Tibial artery (tissue), 4 donors: ENCODE data around the gene CLEC19A.

Experiments
- DNase-seq, 2 donors: peaks; one replicate each; pipeline ENCODE4 v3.0.0-alpha.2; 2019
- H3K27ac ChIP-seq, 2 donors: fragments of 200-600 bp; sonication (generic) in 1 of 2; 1 replicate in 1 of 2; 2 replicates in 1 of 2; pipeline ENCODE4 v1.5.1; 2018 to 2019; ENCODE audit warnings: mild to moderate bottlenecking in 1 of 2
- H3K27me3 ChIP-seq, 2 donors: fragments of 200-600 bp; sonication (generic) in 1 of 2; one replicate each; pipeline versions ENCODE4 v1.5.1 to v1.6.0; 2016 to 2019
- H3K36me3 ChIP-seq, 3 donors: fragments of 200-600 bp; sonication (generic) in 2 of 3; one replicate each; pipeline ENCODE4 v1.5.1; 2016 to 2019; ENCODE audit warnings: mild to moderate bottlenecking in 2 of 3
- H3K4me1 ChIP-seq, 4 donors: fragments of 200-600 bp; sonication (generic) in 2 of 4; 1 replicate in 3 of 4; 2 replicates in 1 of 4; pipeline ENCODE4 v1.5.1; 2016 to 2019
- H3K4me3 ChIP-seq, 2 donors: fragments of 200-600 bp; sonication (generic) in 1 of 2; 1 replicate in 1 of 2; 2 replicates in 1 of 2; pipeline ENCODE4 v1.5.1; 2018 to 2019; ENCODE audit warnings: mild to moderate bottlenecking in 2 of 2
- H3K9me3 ChIP-seq, 3 donors: fragments of 200-600 bp; sonication (generic) in 1 of 3; one replicate each; pipeline ENCODE4 v1.5.1; 2016 to 2019
- intact Hi-C: fragments of 100-400 bp; cut with DNase I; formaldehyde crosslinking; loops from one replicate; pipeline ENCODE4 v1.15.0; 2023; ENCODE audit warnings: low total_unique reads
- TF ChIP-seq, protein P1 (sequence below), 2 experiments: fragments of 200-600 bp in 1 of 2; fragments of 450-650 bp in 1 of 2; IDR thresholded peaks; one replicate each; pipeline ENCODE4 v1.5.1; 2017 to 2019; ENCODE audit warnings: antibody characterized with exemption in 2 of 2, mild to moderate bottlenecking in 1 of 2, moderate library complexity in 1 of 2

Gene CLEC19A

DNA sequence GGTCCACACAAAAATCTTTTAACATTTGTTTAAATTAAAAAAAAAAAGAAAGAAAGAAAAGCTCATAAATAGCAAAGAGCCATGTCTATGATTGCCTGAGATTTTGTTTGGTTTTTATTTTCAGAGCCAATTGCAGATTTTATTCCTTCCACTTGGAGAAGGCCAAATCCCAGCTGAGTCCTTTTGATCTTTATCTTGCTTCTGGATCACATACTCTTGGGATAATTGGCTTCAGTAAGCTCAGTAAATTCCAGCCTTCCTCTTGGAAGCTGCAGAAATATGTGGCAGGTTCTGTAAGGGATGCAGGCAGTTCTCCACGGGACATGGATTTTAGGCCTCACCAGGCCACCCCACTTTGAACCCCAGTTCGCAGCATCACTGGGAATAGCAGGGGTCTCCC is 68.8 kb downstream of the CLEC19A start:
- Histone ChIP-seq H3K27me3 (no peaks in the 10 kb centered on the region), H3K36me3 (no peaks in the 10 kb centered on the region), H3K9me3 (no peaks in the 10 kb centered on the region), H3K4me1 (no peaks in the 10 kb centered on the region), H3K4me3 (no peak overlapping the region), H3K27ac (no peak overlapping the region)
- TF ChIP-seq, protein P1, sequence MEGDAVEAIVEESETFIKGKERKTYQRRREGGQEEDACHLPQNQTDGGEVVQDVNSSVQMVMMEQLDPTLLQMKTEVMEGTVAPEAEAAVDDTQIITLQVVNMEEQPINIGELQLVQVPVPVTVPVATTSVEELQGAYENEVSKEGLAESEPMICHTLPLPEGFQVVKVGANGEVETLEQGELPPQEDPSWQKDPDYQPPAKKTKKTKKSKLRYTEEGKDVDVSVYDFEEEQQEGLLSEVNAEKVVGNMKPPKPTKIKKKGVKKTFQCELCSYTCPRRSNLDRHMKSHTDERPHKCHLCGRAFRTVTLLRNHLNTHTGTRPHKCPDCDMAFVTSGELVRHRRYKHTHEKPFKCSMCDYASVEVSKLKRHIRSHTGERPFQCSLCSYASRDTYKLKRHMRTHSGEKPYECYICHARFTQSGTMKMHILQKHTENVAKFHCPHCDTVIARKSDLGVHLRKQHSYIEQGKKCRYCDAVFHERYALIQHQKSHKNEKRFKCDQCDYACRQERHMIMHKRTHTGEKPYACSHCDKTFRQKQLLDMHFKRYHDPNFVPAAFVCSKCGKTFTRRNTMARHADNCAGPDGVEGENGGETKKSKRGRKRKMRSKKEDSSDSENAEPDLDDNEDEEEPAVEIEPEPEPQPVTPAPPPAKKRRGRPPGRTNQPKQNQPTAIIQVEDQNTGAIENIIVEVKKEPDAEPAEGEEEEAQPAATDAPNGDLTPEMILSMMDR (IDR thresholded peaks at IDR 0.05) = no peak
- intact Hi-C loops = no loop called here
- no peak for DNase-seq

- Histone ChIP-seq H3K9me3 (no peaks in the 10 kb centered on the region), H3K36me3 (no peaks in the 10 kb centered on the region), H3K4me3 (no peak overlapping the region), H3K27me3 (peaks cover 0 to 2% of the 10 kb centered on the region in 2 donors), H3K4me1 (no peaks in the 10 kb centered on the region), H3K27ac (no peak overlapping the region)
- TF ChIP-seq, protein P1 (IDR thresholded peaks at IDR 0.05) = no peak
- intact Hi-C loops = no loop called here
- DNase-seq = no peak
Measured at GRCh38 chr16:19356024-19356952, 70.8 kb downstream of the CLEC19A start.

DNA sequence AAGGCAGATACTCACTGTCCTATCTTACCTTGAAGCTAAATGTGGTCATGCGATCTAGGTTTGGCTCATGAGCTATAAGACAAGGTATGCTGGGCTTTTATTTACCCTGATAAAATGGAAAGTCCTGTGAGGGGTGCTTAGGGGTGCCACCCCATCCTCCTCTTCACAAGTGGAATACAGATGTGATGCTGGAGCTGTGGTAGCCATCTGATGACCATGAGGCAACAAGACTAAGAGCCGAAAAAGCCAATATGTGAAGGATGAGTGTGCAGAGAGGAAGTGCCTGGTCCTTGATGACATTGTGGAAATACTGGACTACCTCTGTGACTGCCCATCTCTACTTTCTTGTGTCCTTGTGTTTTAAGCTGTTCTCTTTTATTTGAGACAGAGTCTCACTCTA is 74.0 kb downstream of the CLEC19A start:
- TF ChIP-seq, protein P1 (IDR thresholded peaks at IDR 0.05) = no peak
- intact Hi-C loops = no loop called here
- Histone ChIP-seq H3K4me3 (no peak overlapping the region), H3K4me1 (no peaks in the 10 kb centered on the region), H3K27me3 (peaks cover 0 to 8% of the 10 kb centered on the region in 2 donors), H3K27ac (no peak overlapping the region), H3K9me3 (no peaks in the 10 kb centered on the region), H3K36me3 (no peaks in the 10 kb centered on the region)
- DNase-seq = no peak
